ENCODE results near the gene APRT.

- TF ChIP-seq REST (IDR thresholded peaks at IDR 0.05; ENCODE audit: borderline replicate concordance) (no peak), REST (CRISPR knock-in tag; IDR thresholded peaks at IDR 0.05; ENCODE audit: low read depth) (no peak), POLR2A (conservative IDR thresholded peaks at IDR 0.05) (no peak), SMC3 (conservative IDR thresholded peaks at IDR 0.05; ENCODE audit: insufficient read depth, low read depth, low read length) (no peak), HDAC6 (IDR thresholded peaks at IDR 0.05; ENCODE audit: low read depth, low read length) (no peak), CTCF (IDR thresholded peaks at IDR 0.05 in 2 of 3, conservative IDR thresholded peaks at IDR 0.05 in 1 of 3; ENCODE audit: insufficient read depth in 2 of 3, low read depth in 1 of 3, low read length in 3 of 3) (no peak), HIVEP1 (CRISPR knock-in tag; IDR thresholded peaks at IDR 0.05) (no peak), NFE2 (IDR thresholded peaks at IDR 0.05; ENCODE audit: low read depth) (no peak), BCLAF1 (IDR thresholded peaks at IDR 0.05; ENCODE audit: borderline replicate concordance in 1 of 2, control insufficient read depth in 1 of 2, low read depth in 2 of 2, low read length in 1 of 2) (no peak), USF1 (CRISPR knock-in tag; IDR thresholded peaks at IDR 0.05) (no peak), FOS (IDR thresholded peaks at IDR 0.05; ENCODE audit: extremely low read depth, insufficient read length) (no peak), ETS1 (conservative IDR thresholded peaks at IDR 0.05; ENCODE audit: control insufficient read depth, low read depth, low read length) (no peak), IRF1 (CRISPR knock-in tag; IDR thresholded peaks at IDR 0.05; ENCODE audit: borderline replicate concordance) (no peak), ARNT (IDR thresholded peaks at IDR 0.05) (no peak), POU5F1 (IDR thresholded peaks at IDR 0.05; ENCODE audit: borderline replicate concordance, low read depth, low read length, partially characterized antibody) (no peak)
Observed at GRCh38 chr16:88813269-88814143, 1.8 kb upstream of the APRT start.
